HT-29 (cell line): ENCODE data around the gene HNRNPA0. TPM values are rescaled to one million over a fixed set of nuclear protein-coding genes. Genes with fewer than 3 reads are reported as not detected.

Experiments used
- DNase-seq: peaks from one replicate; pipeline ENCODE4 v3.0.0-alpha.2; 2015; ENCODE audit warnings: low spot score
- total RNA-seq: library from RNA; depleted of rRNA; stranded (reverse); fragments of >200 nt; shearing (Covaris generic); gene quantifications from 2 replicates; pipeline ENCODE4 v1.2.3, GENCODE V29; 2014

HNRNPA0 gene
- total RNA-seq, 1 experiment from 2014 or later: 20.1 TPM

DNA sequence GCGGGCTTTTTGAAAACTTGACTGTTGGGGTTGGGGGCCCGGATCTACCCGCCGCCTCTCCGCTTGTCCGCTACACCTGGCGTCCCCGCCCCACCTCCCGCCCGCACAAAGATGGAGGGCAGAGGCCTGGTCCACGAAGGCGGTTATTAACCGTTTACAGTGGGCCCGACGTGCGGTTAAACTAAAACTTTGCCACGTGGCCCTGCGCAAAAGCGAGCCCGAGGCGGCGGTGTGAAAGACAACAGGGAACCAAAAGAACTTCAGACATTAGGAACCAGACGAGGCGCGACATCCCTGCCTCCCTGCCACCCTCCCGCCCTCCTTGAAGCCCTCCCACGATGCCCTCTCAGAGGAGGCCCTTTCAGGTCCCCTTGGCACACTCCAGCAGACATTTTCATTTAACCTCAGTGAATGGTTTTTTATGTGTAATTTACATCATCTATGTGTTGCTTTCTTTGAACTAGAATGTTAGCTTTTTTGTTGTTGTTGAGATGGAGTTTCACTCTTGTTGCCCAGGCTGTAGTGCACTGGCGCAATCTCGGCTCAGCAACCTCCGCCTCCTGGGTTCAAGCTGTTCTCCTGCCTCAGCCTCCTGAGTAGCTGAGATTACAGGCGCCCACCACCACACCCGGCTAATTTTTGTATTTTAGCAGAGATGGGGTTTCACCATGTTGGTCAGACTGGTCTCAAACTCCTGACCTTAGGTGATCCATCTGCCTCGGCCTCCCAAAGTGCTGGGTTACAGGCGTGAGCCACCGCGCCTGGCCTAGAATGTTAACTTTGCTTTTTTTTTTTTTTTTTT, 999 bp upstream of the HNRNPA0 start:
- no peak for DNase-seq

DNA sequence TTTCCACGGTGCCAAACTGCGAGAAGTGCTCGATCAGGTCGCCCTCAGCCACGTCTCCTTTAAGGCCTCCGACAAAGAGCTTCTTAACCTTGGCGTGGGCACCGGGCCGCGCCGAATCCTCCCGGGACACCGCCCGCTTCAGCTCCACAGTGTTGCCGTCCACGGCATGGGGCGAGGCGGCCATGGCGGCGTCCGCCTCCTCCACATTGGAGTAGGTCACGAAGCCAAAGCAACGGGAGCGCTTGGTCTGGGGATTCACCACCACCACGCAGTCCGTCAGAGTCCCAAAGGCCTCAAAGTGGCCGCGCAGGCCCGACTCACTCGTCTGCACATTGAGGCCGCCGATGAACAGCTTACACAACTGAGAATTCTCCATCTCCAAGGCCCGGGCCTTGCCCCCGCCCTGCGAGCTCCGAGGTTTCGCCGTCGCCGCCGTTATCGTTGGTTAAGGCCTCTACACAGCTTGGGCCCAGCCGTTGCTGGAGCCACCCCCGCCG, 424 bp downstream of the HNRNPA0 start:
- no peak for DNase-seq

DNA sequence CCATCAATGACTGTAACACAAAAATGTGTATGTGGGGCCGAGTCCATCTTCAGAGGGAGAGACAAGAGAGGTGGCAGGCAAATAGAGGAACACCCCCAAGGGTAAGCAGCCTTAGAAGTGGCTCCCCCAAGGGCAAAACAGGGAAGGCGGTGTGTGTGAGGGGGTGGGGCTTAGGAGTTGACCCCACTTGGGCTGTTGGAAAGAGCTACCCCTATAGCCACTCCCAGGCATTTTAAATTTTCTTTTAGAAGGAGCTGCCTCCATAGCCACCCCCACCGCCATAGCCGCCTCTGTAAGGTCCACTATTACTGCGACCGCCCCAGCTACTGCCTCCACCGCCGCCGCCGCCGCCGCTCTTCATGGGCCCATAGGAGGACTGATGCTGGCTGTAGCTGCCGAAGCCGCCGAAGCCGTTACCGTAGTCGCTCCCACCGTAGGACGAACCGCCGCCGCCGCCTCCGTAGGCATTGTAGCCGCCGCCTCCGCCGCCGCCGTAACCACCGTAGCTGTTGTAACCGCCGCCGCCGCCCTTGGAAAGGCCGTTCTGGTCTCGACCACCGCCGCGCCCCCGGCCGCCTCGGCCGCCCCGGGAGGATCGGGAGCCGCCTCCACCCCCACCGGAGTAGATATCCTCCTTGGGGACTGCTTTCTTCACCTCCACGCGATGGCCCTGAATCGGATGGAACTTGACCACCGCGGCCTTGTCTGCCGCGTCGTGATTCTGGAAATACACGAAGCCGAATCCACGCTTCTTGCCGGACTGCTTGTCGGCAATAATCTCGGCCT, 1.1 kb downstream of the HNRNPA0 start:
- DNase-seq: peak; percentile 22

DNA sequence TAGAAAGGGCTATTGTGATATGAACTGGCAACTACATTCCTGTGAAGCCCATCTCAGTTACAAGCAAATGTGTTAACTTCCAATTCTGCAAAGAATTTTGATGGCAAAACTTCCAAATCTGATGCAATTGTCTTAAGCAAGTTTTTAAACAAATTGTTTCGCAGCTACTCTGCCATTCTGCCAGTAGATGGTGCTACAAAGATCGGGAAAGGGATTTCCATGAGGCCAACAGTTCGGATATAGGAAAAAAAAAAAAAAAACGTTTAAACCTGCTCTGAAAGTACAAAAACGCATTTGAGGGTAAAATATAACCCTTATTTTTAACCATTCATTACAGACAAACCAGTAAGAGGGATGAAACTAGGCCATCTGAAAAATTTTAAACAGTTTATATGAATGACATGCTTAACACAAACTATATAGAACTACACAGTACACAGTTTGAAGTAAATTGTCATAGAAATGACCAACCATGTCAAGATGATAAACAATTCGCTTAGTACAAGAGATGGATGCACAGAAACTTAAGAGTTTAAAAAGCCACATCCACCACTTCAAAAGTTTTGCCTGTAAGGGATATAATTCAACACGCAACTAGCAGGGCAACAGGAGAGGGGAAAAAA, 2.2 kb downstream of the HNRNPA0 start:
- peak; percentile 77 for DNase-seq

DNA sequence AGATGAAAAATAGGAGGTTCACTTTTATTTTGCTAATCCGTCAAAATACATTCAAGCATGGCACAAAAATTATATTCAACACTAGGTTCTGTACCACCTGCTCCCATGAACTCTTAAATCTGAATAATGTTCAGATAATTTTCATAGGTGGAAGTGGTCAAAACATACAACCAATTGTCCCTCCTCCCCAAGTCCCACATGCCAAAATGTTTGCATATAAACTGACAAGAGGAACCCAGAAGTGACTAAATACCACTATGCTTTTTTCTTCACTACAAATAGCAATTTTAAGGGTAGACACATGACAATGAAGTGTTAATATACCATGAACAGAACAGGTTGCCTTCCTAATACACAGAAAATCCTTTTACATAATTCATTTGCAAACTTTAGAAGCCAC, 3.7 kb downstream of the HNRNPA0 start:
- no peak for DNase-seq

DNA sequence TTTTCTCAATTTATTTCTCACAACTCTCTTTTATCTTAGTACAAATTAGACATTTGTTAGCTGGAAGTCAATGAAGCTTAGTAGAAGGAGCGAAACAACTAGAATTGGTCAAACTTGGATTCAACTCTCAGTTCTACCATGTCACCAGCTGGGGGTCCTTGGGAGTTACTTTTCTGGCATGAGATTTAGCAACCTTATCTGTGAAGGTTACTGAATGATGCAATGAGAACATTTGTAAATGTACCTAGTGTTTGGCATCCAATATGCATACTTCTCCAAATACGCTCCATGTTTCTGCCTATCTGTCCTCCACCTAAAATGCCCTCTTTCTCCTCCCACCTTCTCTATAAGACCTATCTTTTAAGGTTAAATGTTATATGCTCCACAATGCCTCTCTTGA, 6.3 kb downstream of the HNRNPA0 start:
- no peak for DNase-seq

DNA sequence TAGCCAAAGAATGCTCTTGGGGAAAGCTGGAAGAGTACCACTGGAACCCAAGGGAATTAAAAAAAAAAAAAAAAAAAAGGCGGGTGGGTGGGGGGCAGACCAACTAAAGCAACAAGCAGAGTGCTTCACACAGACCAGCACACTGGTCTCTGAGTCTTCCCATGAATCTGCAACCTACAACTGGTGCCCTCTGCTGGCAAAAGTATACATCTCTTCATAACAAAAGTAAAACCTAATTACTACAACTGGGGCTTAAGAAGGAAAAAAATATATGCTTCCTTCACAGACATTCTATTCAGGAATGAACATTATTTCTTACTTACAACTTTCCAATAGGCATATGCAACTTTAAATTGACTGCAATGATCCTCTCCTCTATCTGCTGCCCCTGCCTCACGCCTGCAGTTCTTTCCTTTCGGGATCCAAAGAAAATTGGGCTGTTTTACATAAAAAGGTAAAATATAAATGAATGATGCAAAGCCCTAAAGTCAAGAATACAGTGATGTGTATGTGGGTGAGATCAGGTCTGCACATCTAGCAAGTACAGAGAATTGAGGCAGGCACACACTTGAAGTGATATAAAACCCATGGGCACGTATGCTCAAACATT, 11.0 kb downstream of the HNRNPA0 start:
- DNase-seq: peak; percentile 70

DNA sequence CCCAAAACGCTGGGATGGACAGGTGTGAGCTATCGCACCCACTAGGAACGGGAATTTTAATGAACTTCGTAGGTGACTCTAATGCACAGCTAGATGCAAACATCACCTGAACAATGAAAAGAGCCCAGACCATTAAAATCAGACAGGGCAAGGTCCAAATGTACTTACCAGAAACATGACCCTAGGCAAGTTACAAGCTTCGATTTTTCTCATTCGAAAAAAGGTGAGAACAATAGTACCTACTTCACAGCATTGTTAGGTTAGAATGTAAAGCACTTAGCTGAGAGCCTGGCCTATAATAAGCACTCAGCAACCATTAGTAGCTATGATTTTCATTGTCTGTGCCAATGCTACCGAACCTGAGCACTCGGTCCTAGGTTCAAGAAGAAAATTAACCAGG, 12.4 kb downstream of the HNRNPA0 start:
- no peak for DNase-seq

DNA sequence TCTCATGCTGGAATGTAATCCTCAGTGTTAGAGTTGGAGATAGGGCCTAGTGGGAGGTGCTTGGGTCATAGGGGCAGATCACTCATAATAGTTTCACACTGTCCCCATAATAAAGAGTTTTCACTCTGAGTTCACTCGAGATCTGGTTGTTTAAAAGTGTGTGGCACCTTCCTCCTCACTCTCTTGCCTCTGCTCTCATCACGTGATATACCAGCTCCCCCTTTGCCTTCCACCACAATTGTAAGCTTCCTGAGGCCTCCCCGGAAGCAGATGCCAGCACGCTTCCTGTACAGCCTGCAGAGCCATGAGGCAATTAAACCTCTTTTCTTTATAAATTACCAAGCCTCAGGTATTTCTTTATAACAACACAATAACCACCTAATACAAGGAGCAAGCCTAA, 14.4 kb downstream of the HNRNPA0 start:
- no peak for DNase-seq

DNA sequence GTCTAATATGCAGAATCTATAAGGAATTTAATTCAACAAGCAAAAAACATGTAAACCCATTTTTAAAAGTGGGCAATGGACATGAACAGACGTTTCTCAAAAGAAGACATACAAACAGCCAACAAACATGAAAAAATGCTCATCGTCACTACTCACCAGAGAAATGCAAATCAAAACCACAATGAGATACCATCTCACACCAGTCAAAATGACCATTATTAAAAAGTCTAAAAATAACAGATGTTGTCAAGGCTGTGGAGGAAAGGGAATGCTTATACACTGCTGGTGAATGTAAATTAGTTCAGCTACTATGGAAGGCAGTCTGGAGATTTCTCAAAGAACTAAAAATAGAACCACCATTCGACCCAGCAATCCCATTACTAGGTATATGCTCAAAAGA, 15.2 kb downstream of the HNRNPA0 start:
- no peak for DNase-seq

DNA sequence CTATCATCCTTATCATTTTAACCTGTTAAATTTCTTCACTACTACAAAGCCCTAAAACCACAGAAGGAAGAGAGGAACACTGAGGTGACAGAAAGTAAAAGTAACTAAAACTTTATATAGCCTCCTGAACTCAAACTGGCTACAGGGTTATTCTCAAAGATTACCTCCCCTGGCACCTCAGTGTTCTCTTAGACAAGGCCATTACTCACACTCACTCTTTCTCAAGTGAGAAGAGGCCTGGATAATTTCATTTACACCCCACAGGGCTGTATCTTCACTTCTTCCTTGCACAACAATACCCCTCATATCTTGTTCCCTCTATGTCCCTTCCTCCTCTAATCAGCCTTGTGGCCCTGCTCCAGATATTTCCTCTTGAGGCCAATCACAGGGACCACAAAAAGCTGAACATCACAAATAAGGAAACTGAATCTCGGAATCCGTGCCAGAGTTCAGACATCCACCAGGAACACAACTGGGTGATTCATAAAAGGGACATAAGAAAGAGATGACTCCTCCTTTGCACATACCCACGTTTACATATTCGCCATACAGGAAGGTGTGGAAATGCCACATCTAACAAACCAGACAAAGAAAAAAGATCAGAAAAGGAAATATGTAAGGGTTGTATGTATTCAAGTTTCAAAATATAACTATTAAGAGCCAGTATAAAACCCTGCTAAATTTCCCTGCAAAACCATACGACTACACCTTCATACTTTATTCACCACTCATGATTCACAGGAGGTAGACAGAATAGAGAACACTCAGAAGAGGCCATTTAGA, 16.6 kb downstream of the HNRNPA0 start:
- DNase-seq: peak; percentile 71

DNA sequence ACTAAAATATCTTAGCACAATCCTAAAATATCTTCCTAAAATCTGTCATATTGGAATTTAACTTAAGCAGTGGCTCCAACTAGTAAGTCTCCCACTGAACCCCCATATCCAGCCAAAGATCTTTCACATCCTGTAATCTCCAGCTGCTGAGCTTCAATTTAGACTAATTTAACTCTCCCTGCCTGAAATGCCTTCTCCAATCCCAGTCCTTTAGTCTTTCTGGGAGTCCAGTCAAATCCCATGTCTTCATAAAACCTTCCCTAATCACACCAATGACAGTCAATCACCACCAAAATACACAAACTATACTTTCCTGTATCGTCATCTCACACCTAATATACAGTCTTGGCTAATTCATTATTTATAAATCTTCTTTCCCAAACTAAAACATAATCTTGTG, 17.7 kb downstream of the HNRNPA0 start:
- DNase-seq: no peak

DNA sequence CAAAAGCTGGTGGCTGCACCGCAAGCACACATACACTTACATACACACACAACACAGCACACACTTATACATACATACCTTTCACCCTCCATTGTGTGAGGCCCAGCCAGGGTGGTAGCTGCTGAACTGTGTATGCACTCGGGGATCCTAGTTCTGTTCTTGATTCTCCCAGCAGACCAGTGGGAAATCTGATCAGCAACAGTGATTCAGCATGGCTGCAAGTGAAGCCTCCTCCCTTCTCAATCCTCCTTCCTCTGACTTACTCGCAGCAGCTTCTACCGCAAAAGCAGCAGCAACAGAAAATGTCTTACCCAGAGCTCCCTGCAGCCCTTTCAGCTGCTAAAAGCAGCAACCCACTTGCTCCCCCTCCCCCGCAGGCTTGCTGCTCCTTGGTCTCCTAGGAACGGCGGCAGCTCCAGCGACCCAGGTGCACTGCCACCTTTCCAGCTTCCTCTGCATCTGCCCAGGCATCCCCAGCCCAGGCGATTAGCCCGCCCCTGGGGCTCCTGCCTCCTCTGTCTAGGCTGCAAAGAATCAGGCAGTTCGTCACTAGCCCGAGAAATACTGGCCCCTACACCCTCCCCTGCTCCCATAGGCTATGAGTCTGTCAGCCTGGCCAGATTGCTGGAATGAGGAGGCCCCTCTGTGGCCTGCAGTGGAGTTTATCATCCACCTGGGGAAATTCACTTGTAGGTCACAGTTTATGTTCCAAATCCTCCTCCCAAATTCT, 18.4 kb downstream of the HNRNPA0 start, which contains the start of gene KLHL3:
Gene KLHL3 (minus strand): TSS at position 535 of the 730 bp plus-strand sequence. CDS start 443 bp downstream, at position 92.
- peak; percentile 72 for DNase-seq

DNA sequence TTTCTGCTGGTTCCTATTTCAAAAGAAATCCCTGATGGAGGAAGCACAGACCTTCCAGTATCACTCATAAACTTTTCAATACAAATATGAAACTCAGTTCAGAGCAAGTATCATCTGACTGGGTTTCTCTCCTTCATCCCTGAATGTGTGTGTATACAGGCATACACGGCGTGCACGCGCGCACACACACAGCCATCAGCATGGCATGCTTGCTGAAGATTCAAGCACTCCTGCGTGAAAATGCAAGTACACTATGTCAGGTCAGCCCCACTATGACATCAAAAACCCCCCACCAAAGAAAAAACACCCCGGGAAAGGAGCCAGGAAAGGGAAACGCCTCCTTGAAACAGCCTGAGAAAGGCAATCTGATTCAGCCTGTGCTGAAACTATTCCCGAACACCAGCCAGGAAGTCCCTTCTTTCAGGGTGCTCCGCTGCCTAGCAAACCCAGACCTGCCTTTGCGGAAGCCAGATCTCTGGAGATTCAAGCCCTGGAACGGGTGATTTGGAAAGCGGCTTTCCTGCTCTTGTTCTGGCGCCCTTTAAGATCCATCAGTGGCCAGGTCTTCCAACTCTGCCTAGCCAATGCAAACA, 19.1 kb downstream of the HNRNPA0 start:
- peak; percentile 55 for DNase-seq

DNA sequence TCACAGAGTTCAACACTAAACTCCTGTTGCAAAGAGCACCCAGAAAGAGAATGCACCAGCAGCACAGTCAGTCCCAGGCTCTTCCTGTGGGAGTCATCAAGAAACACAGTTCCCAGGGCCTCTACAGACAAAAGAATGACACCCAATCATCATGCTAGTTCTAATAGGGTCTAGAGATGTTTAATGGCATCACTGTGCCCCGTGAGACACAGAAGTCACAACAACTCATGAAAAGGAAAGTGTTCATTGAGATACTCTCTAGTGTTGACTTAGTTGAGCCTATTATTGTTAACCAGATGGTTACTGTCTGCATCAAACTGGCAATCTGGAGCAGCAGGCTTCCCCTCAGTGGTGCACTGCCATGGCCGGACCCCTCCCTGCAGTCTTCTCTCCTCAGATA, 19.8 kb downstream of the HNRNPA0 start:
- no peak for DNase-seq

DNA sequence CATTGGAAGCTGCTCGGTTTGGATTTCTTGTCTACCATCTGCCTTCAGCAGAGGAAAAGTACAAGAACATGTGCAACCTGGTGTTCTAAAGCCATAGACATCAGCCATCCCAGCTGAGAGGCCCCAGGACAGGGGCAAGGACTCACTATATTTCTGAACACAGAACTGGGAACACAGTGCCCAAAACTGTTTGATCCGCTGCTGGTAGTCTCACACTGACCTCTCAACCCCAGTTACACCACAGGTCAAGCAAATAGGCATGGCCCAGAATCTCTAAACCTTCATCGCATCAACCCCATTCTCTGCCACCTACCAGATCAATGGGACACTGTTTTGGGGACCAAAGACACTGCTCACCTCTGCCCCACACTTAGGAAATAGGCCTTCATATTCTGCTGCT, 20.2 kb downstream of the HNRNPA0 start:
- DNase-seq: no peak

DNA sequence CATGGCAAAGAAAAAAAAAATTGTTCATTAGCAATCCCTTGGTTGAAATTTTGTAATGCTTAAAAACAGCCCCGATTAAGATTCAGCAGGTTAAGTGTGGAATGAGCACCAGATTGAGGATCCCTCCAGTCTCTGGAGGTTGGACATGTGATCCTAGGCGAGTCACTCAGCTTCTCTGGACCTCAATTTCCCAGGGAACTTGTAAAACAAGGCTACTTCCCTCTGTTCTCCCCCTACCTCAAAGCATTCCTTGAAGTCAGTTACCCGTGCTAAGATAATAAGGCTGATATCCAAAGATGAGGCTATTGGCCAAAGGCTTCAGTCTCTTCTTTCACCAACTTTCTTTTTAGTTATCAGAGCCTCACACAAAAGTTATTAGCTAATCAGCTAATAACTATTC, 21.2 kb downstream of the HNRNPA0 start:
- DNase-seq: no peak

DNA sequence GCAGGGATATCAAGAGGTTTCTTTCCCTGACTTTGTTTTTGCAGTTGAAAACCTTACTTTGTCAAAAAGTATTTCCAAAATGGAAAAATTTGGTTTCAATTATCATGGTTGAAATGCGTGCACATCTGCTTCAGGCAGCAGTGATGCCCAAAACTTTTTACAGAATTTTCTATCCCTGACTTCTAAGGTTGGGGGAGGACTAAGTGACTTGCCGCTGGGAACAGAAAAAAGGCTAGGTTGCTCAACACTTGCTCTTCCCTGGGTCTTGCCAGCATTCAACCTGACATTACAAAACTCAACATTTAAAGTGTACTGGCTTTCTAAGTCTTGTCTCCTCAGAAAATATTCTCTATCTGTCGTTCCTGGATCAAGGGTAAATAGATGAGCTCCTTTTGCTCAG, 23.0 kb downstream of the HNRNPA0 start:
- no peak for DNase-seq

DNA sequence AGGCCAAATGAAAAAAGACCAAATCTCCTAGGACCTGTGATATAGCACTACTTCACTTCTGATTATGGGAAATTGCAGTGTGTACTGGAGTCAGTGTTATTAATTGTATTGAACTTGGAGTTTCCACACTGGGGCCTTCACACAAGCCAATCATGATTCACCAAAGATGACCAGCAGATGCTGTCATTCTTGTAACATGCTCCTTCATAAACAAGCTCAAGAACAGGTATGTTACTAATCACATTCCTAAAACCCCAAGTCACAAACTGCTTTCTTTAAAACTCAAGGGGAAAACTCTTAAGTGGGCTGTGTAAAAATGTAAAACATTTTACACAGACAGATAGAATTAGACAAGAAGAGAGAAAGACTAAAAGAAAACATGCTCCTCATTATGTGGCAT, 23.8 kb downstream of the HNRNPA0 start:
- DNase-seq: no peak

DNA sequence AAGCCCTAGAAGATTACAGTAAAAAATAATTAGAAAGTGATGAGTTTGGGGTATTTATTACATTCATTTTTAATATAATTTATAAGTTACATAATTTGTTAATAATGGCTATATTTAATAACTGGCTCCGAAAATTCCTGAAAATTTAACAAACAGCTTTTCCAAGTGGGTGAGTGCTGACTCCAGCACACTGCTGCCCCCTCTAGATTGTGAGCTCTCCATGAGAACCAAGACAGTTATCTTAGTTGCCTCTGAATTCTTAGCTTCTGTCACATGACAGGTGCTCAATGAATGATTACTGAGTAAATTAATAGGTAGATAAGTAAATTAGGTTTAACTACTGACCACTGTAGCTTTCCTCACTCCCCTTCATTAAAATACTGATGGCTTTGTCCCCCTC, 26.1 kb downstream of the HNRNPA0 start:
- DNase-seq: no peak
